HTERT RPE-1 (cell line): Measurements from ENCODE around the gene ARHGEF40.

ENCODE experiments used
- in situ Hi-C: fragments of 300-500 bp; cut with MboI; formaldehyde crosslinking; loops from 4 replicates; pipeline ENCODE4 v1.14.3; 2020; ENCODE audit warnings: low sequenced_read_pairs

ARHGEF40 gene

DNA sequence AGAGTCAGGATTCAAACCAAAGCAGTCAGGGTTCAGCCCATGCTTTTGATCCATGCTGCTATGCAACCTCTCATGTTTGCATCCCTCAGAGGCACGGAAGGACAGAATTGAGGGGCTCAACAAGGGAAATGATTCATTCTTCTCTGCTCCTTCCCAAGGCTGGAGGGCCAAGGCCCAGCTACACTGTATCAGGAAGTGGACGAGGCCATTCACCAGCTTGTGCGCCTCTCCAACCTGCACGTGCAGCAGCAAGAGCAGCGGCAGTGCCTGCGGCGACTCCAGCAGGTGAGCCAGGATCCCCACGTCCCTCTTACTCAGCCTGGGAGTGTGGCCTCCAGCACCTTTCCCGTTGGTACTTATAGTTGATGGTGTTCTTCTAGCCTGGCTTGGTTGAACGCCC, 8.6 kb downstream of the ARHGEF40 start:
- in situ Hi-C loops: no loop called here

DNA sequence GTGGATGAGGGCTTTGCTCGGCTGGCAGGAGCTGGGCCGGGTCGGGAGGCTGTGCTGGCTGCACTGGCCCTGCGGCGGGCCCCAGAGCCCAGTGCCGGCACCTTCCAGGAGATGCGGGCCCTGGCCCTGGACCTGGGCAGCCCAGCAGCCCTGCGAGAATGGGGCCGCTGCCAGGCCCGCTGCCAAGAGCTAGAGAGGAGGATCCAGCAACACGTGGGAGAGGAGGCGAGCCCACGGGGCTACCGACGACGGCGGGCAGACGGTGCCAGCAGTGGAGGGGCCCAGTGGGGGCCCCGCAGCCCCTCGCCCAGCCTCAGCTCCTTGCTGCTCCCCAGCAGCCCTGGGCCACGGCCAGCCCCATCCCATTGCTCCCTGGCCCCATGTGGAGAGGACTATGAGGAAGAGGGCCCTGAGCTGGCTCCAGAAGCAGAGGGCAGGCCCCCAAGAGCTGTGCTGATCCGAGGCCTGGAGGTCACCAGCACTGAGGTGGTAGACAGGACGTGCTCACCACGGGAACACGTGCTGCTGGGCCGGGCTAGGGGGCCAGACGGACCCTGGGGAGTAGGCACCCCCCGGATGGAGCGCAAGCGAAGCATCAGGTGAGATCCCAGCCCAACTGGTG, 11.5 kb downstream of the ARHGEF40 start:
- in situ Hi-C loops: no loop called here

DNA sequence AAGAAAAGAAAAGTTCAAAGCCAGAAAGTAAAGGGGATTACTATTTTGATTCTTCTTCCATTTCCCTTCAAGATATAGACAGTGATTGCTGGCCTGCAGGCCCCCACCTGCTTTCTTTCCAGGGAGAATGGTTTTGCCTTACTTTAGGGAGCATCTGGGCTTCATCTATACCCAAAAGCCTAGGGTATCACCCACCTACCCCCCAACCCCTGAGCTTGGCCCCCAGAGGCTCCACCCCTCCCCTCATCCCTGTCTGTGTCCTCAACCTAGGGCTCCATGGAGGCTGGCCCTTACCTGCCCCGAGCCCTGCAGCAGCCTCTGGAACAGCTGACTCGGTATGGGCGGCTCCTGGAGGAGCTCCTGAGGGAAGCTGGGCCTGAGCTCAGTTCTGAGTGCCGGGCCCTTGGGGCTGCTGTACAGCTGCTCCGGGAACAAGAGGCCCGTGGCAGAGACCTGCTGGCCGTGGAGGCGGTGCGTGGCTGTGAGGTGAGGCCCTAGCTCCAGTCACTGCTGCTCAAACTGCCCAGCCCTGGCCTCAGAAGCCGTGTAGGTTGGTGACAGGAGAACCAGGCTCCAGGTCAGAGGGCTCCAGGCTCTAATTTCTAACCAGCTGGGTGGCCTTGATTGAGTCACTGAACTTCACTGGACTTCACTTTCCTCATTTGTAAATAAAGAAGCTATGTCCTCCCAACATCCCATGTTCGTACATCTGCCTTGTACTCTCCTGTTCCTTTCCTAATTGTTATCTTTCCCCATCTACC, 13.6 kb downstream of the ARHGEF40 start:
- in situ Hi-C loops: no loop called here

DNA sequence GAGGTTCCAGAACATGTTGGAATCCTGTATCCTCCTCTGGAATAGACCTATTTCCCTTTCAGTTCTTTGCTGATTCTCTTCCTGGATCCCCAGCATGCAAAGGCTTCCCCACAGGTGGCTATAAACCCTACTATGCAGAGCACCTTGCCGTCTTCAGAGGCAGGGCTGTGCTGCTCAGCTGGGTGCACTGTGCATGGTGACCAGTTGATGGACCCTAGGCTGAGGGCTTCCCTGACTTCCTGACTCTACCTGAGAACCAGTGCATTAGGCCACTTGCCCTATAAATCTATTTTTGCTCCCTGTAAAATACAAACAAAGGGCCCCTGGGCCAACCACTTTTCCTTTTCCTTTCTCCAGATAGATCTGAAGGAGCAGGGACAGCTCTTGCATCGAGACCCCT, 14.3 kb downstream of the ARHGEF40 start:
- in situ Hi-C loops: no loop called here

DNA sequence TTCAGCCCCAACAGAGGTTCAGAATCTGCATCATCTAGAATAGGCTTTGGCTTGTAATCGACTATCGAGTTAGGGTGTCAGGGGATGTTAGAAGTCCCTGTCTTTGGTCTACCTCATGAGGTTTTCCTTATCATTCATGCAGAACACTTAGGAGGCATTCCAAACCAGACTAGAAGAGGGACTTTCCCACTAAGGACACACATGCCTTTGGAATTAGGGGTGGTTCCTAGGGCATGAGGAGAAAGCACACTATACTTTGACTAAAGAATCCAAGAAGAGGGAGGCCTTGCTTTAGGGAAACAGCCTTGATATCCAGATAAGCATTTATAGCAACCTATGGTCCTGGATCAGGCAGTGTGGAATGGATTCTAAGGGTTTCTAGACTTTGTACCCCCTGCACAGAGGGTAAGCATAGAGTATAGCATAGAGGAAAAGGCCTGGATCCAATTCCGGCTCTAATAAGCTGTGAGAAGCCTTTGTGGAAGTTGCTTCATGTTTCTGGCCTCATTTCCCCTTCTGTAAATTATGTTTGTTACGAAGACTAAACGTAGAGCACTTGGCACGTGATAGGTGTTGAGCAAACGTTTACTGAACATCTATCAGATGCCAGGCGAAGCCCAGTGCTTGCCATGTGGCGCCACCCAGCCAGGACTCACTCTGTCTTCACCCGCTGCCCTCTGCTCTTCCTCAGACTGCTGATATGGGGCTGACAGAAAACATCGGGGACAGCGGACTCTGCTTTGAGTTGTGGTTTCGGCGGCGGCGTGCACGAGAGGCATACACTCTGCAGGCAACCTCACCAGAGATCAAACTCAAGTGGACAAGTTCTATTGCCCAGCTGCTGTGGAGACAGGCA, 15.1 kb downstream of the ARHGEF40 start:
- in situ Hi-C loops: no loop called here

DNA sequence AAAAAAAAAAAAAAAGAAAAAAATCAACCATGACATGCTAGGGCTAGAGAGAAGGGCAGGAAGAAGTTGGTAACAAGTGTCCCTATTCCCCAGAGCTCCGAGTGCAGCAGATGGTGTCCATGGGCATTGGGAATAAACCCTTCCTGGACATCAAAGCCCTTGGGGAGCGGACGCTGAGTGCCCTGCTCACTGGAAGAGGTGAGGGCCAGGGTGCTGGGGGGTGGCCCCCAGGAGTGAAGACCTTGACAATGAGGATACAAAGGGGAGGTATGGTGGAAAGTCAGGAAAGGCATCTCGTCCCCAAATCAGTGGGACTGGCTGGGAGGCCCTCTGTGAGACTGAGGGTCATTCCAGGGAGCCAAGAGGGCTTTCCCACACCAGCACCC, 16.8 kb downstream of the ARHGEF40 start:
- in situ Hi-C loops: no loop called here

DNA sequence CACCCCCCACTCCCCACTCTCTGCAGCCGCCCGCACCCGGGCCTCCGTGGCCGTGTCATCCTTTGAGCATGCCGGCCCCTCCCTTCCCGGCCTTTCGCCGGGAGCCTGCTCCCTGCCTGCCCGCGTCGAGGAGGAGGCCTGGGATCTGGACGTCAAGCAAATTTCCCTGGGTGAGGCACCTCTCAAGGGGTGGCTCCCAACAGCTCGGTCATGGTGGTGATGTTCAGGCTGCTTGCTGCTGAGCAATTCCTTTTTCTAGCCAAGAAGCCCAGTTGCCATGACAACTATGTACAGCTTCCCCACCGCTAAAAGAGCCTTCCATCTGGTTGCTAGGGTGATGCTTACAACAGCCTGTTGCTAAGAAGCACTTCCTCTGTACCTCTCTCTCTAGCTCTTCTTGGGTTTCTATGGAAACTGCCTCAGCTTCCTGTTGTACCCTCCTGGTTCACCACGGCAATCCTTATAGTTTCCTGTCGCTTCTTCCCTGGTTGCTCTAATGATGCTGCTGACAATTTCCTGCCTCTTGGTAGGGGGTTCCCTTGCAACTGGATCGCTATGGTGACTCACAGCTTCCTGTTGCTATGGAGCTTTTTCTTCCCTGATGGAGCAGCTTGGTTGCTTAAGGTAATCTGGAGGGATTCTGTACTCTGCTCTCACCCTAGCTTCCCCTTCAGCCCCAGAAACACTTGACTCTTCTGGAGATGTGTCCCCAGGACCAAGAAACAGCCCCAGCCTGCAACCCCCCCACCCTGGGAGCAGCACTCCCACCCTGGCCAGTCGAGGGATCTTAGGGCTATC, 17.4 kb downstream of the ARHGEF40 start:
- in situ Hi-C loops: no loop called here

DNA sequence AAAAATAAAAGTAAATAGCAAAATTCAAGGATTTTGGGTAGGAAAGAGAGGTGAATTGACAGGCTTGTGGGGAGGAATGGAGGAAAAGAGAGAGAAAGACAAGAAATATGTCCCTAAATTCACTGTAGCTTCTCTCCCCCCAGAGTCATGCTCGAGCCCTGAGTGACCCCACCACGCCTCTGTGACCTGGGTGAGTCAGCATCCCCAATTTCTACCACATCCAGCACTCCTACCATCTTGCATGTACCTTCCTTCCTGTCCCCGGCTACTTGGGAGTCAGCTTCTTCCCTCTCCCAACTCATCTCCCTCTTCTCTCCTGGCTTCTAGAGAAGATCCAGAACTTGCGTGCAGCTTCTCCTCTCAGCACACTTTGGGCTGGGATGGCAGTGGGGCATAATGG, 18.6 kb downstream of the ARHGEF40 start:
- in situ Hi-C loops: no loop called here

DNA sequence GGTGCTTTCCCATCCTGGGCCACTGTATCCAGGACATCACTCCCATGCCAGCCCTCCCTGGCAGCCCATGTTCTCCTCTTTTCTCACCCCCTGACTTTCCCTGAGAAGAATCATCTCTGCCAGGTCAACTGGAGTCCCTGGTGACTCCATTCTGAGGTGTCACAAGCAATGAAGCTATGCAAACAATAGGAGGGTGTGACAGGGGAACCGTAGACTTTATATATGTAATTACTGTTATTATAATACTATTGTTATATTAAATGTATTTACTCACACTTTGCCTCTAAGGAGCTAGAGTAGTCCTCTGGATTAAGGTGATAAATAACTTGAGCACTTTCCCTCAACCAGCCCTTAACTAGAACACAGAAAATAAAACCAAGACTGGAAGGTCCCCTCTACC, 19.2 kb downstream of the ARHGEF40 start:
- in situ Hi-C loops: no loop called here

DNA sequence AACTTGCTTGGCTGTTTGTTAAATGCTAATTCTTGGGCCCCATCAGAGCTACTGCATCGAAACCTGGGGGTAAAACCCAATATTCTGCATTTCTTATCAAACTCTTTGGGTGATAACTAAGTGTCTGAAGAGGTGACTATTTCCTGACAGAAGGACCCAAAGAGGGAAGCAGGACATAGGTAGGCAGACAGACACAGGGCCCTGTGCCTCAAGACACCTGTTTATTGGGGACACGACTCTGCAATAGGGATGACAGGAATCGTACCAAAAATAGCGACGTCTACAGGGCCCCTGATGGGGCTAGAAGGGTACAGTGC, 19.7 kb downstream of the ARHGEF40 start:
- in situ Hi-C loops: no loop called here

DNA sequence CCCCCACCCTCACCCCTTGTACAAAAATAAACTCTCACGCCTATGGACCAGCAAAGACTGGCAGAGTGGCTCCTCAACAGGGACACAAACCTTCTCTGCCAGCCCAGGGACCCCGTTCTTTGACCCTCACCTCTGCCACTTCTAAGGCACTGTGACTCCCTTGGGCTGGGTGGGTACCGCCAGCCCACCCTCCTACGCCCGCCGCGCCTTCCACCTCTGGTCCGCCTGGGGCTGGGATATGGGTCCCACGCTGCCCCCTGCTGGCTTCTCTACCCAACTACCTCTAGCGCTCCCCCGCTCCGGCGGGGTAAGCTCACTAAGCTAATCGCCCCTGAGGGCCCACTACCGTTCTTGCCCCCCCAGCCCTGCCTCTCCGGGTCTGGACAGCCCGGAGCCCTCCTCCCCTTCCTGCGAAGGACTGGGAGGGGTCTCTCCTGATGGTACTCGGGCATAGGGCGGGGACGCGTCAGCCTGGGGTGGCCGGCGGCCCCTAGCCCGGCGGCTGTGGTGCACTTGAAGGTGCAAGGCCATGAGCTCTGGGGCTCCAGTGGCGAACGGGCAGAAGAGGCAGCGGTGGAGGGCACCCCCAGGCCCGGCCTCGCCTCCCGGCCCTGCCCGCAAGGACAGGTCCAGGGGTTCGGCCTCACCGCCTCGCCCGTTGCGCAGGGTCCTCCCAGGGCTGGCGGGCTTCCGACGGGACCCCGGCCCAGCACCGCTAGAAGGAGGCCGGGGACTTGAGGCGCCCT, 20.3 kb downstream of the ARHGEF40 start:
- in situ Hi-C loops: no loop called here

DNA sequence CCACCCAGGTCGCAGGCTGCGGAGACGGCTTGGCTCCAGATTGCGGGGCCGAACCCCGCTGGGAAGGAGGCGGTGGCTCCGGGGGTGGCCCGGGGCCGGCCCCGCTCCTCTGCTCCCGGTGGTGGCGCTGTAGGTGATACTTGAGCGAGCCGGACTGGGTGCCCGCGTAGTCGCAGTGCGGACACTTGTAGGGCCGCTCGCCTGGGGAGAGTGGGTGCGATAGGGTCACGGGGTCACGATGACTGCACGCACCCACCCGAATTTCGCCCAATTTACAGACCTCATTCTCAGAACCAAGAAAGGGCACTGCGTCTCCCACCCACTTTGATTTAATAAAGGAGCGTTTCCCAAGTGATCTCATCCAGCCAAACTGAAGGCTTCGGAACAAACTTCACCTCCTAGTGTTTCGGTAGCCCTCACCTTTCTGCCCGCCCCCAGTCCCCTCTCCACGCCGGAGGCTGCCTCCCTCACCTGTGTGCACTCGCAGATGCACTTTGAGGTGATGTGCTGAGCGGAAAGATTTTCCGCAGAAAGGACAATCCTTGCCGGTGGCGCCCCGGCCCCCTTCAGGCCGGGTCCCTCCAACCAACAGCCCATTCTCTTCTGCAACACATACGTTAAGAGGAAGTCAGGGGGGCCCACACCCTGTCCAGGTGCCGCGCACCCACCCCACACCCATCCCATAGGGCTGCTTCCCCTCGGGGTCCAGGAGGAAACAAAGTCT, 21.0 kb downstream of the ARHGEF40 start:
- in situ Hi-C loops: no loop called here

DNA sequence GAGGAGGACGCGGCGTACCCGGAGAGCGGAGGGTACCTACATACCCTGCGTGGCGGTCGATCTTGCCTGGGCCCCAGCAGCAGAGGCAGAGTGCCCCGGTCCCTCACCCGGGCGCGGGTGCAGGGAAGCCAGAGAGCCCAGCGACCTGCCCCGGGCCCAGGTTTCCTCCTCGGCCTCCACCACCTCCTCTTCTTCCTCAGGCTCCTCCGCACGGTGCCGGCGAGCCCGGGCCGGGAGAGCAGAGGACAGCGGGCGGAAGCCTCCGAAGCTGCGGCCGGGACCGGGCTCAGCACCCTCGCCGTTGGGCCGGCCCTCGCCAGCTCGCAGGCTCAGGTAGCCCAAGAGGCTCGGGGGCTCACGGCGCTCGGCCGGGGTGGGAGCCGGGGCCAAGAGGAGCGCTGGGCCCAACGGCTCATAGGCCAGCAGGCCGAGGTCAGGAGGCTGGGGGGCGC, 21.7 kb downstream of the ARHGEF40 start:
- in situ Hi-C loops: no loop called here

DNA sequence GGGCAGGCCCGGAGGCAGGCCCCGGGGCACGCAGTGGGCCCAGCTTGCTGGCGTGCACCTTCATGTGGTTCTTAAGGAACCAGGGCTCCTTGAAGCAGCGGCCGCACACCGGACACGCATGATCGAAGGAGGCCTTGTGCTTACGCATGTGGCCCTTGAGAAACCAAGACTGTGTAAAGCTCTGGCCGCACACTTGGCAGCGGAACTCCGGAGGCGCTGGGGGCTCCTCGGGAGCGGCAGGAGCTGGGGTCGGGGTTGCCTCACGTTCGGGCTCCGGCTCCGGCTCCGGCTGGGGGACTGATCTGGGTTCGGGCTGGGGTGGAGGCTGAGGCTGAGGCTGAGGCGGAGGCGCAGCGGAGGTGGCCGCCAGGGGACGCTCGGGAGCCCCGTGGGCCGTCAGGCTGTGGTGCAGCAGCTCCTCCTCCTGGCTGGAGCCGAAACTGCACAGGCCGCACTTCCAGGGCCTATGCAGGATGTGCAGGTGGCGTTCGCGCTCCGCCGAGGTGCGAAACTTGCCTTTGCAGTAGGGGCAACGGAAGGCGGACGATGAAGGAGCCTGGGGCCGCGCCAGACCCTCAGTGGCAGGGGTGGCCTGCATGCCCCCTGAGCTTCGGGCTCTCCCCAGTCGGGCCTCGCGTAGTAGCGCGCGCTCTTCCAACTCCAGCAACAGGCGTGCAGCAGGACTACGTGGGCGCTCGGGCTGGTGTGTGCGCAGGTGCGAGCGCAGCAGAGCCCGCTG, 22.3 kb downstream of the ARHGEF40 start:
- in situ Hi-C loops: no loop called here

DNA sequence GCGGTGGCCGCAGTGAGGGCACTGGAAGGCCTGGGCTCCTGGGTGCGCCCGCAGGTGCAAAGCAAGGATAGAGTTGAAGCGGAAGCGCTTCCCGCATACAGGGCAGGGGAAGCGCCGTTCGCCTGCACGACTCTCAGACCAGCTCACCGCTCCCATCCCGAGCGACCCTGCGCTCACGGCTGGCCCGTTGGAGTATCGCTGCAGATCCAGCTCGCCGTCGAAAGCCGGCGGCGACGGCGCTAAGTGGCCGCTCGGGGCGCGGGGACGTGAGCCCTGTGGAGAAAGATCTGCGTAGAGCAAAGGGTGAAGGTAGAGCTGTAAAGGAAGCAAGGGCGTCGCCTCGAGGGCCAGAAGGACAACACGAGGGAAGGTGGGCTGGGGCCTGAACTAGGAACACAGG, 22.9 kb downstream of the ARHGEF40 start:
- in situ Hi-C loops: no loop called here

DNA sequence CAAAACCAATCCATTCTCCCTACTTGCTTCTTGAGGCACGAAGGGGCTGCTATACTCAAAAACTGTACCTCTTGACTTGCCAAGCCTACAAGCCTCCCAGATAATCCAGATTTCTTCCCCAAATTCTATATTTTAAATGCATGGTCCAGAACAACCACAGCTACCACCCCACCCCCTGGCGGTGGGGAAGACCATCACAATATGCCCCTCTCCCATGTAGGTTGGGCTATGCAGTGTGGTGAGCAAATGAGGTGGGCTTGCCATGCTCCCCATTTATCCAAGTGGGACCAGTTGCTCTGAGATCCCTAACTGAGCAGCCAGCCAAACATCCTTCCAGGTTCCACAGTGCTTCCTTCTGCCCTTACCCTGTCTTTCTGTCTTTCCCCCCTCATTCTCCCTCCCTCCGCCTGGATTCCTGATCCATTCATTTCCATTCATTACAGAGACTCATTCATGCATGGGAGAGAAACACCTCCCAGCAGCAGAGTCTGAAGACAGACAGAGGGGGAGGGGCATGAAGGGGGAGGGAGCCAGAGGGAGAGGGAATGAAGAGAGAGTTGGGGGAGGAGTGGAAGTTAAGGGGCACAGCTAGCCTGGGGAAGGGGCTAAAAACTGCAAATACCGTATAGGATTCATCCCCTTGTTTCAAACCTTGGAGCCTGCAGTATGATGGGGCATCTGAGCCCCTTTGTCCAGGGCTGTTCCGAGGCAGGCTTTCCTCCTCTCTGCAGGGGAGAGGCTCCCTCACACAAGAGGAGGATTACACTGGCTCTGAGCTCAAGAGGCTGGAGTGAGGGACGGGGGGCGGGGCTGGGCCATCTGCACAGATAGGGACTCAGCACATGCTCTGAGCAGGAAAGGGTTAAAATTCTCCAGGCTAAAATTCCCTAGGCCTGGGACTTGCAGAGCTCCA, 23.9 kb downstream of the ARHGEF40 start:
- in situ Hi-C loops: no loop called here

DNA sequence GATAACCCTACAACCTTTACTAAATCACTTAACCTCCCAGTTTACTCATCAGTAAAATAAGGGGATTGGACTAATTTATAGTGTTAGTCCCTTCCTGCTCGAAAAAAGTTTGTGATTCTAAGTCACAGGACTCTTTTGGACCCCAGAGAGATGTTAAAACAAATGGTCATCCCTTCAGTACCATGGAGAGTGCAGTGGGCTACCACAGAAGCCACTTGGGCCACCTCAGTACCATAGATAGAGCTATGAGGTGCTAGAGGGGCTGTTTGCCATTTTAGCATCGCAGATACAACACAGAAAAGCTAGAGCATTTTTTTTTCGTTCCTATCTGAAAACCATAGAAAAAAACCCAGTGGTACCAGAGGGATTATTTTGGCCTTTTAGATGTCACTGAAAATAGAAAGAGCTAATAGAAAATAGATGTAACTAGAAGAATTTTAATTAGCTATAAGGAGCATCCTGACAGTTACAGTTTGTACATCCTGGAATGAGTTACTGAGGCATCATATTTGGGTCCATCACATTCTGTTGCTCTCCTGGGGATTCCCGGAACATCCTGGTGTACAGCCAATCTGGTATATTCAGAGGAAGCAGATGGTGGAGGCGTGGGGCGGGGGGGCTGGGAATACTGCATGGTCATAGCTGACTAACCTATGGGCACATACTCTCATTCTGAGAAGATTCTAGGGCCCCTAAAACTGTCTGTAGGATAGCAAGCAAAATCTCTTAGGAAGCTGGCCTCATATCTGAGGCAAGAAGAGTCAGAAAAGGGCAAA, 25.5 kb downstream of the ARHGEF40 start:
- in situ Hi-C loops: no loop called here
